D721Med (cell line): Measurements from ENCODE around the gene RICTOR.
A peak's percentile ranks its signal among the peaks of the same experiment; 100 is the strongest.
"Not testable (repeated sequence)": the region's sequence is repeated elsewhere in the genome, so short reads cannot be mapped to it uniquely, and the experiment has no call there.

Experiments used
- DNase-seq: peaks from one replicate; pipeline ENCODE4 v3.0.0; 2011; ENCODE audit warnings: low spot score; ENCODE audit not compliant: insufficient read length
- FAIRE-seq: peaks from 2 replicates; lab custom pipeline; 2011; peaks lifted over from hg19 to GRCh38; lab: Jason Lieb, UNC
- CTCF ChIP-seq: IDR thresholded peaks from 2 replicates; pipeline ENCODE4 v1.5.1; 2012; ENCODE audit warnings: mild to moderate bottlenecking, control low read depth; ENCODE audit not compliant: insufficient read depth; ENCODE audit errors: missing control alignments

The RICTOR gene

GRCh38 chr5:39001683-39002082, 72.5 kb downstream of the RICTOR start:
- no peak for TF ChIP-seq CTCF
- no peak for DNase-seq
- no peak for FAIRE-seq

GRCh38 chr5:38999037-38999436, 75.2 kb downstream of the RICTOR start:
- no peak for DNase-seq
- no peak for FAIRE-seq
- no peak for TF ChIP-seq CTCF

GRCh38 chr5:38997591-38997990, 76.6 kb downstream of the RICTOR start:
- TF ChIP-seq CTCF, result no peak
- FAIRE-seq (no peak), DNase-seq (no peak)

- FAIRE-seq, result peak; percentile 68
- DNase-seq, result no peak
- no peak for TF ChIP-seq CTCF
Measured at GRCh38 chr5:38996123-38996522, 78.1 kb downstream of the RICTOR start.

GRCh38 chr5:38994324-38994927, 79.8 kb downstream of the RICTOR start:
- DNase-seq (no peak), FAIRE-seq (no peak)
- TF ChIP-seq CTCF, result peak; percentile 54

- not testable (repeated sequence) for FAIRE-seq, DNase-seq
Measured at GRCh38 chr5:38989974-38990719, 84.1 kb downstream of the RICTOR start.

GRCh38 chr5:38985909-38986452, 88.2 kb downstream of the RICTOR start:
- DNase-seq (no peak), FAIRE-seq (no peak)
- TF ChIP-seq CTCF, result no peak
